Stimulated activated CD8-positive, alpha-beta memory T cell treated with anti-CD3 and anti-CD28 coated beads, Interleukin-15, amount 100 ng/mL, for 48 hours (primary cell): ENCODE measurements around the gene PPM1L.
"Not testable (repeated sequence)": the region's sequence is repeated elsewhere in the genome, so short reads cannot be mapped to it uniquely, and the experiment has no call there.

Experiments
- DNase-seq, 2 donors: peaks; one replicate each; pipeline ENCODE4 v3.0.0-alpha.2; 2020; ENCODE audit warnings: low read depth in 2 of 2

The PPM1L gene

GRCh38 chr3:160755776-160756304, at the start of gene PPM1L:
PPM1L (plus strand) TSS chr3:160756231.
- peak; percentile 21 to 43 for DNase-seq

DNA sequence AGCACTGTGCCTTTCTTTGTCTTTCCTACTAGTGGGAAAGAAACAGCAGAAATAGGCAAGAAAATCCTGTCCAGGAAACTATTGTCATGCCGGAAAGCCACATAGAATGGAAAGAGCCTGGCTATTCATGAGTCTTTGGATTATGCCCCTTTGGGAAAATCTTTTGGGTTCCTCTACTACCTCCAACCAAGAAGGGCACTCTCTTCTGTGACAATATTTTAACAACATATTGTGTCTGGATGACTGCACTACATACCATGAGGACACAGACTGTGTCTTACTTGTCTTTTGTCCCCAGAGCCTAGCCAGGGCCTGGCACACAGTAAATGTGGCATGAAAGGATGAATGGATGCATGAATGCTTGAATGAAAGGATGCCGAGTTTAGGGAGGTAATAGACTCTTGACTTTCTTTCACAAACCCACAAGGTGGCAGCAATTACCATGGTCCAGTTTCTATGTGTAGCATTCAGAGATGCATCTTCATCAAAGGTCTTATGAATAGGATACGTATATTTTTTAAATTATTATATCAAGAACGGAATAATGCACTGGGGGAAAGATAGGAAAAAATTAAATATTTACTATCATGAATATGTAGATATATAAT, 48.7 kb upstream of the PPM1L start:
- no peak for DNase-seq

DNA sequence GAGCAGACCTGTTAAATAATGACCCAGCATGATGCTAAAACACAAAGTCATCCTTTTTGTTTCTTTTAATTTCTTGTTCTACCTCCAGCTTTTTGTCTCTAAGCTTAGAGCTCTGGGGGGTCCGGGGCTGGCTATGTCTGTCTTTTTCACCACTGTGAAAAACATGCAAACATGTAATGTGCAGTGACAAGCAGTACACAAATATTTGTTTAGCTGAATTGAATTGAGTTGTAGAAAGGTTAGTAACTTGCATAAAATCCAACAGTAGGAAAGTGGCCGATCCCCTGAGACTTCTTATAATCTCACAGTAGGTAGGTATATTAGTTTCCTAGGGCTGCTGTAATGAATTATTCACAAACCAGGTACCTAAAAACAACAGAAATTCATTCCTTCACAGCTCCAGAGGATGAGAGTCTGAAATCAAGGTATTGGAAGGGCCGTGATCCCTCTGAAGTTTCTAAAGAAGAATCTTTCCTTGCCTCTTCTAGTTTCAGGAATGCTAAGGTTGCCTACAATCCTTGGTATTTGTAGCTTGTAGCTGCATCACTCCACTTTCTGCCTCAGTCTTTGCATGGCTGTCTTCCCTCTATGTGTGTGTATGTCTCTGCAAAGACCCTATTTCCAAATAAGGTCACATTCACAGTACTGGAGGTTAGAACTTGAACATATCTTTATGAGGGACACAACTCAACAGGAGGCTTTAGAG, 46.4 kb upstream of the PPM1L start:
- DNase-seq, result no peak

DNA sequence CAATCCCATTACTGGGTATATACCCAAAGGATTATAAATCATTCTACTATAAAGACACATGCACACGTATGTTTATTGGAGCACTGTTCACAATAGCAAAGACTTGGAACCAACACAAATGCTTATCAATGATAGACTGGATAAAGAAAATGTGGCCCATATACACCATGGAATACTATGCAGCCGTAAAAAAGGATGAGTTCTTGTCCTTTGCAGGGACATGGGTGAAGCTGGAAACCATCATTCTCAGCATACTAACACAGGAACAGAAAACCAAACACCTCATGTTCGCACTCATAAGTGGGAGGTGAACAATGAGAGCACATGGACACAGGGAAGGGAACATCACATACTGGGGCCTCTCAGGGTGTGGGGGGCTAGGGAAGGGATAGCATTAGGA, 42.9 kb upstream of the PPM1L start:
- not testable (repeated sequence) for DNase-seq

DNA sequence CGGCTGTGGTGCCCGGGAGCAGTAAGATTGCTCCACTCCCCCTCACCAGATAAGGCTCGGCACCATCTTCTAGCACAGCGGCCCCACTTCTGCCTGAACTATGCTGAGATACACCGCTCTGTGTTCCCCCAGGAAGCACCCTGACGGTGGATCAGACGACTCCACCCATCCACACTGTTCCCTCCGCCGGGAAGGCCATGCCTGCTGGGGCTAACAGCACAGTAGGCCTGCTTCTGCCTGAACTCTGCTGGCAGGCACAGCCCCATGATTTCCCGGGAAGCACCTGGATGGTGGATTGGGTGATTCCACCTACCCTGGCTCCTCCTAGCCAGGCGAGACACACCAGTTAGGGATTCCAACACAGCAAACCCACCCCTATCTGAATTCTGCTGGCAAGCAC, 36.3 kb upstream of the PPM1L start:
- DNase-seq, result no peak

DNA sequence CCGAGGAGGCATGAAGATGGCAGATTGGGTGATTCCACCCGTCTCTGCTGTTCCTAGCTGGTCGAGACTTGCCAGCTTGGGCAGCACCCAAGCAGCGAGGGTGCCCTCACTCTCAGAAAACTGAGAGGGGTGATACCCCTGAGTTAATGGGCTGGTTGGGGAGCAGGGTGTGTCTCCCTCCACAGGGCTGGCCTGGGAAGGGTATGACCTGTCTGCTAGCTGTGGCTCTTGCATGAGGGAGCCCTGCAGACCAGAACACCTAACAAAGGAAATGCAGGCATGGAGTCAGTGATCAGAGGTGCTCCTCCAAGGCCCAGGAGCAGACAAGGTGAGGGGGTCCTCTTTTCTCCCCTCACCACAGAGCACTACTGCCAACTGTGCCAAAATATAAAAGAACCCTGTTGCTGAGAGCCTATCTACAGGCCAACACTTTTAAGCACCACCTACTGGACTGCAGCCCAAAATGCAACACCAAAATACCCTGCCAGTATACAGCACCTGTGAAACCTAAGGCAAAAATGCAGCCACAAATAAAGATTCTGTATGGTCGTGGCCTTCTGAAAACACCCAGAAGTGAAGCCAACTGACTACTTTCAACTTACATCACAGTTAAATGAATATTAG, 35.8 kb upstream of the PPM1L start:
- DNase-seq, result no peak

DNA sequence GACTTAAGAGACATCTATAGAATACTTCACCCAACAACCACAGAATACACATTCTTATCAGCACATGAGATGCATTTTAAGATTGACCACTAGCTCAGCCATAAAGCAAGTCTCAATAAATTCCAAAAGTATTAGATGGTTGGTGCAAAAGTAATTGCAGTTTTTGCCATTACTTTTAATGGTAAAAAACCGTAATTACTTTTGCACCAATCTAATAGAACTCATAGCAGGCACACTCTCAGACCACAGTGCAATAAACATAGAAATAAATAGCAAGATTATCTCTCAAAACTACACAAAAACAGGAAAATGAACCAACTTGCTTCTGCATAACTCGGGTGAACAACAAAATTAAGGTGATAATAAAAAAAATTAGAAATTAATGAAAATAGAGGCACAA, 33.7 kb upstream of the PPM1L start:
- DNase-seq, result no peak

DNA sequence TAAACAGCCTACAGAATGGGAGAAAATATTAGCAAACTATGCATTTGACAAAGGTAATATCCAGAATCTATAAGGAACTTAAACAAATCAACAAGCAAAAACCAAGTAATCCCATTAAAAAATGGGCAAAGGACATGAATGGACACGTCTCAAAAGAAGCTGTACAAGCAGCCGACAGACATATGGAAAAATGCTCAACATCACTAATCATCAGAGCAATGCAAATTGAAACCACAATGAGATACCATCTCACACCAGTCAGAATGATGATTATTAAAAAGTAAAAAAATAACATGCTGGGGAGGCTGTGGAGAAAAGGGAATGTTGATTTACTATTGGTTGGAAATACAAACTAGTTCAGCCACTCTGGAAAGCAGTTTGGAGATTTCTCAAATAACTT, 30.7 kb upstream of the PPM1L start:
- no peak for DNase-seq

- no peak for DNase-seq
Measured at GRCh38 chr3:160735826-160736225, 20.2 kb upstream of the PPM1L start.

DNA sequence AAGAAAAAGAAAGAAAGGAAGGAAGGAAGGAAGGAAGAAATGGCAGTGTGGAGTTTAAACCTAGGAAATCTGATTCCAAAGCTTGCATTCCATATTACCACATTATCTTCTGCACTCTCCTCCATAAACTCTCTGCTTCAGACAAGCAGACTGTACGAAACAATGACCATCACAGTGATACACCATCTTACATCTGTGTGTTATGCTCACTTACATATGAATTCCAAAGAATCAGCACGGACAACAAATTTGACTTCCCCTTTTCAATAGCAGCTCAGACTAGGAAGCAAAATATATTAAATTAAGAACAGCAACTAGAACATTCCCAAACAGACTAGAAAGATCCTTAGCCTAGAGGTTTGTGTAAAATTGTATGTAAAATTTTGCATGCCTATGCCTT, 18.0 kb upstream of the PPM1L start:
- DNase-seq, result no peak

DNA sequence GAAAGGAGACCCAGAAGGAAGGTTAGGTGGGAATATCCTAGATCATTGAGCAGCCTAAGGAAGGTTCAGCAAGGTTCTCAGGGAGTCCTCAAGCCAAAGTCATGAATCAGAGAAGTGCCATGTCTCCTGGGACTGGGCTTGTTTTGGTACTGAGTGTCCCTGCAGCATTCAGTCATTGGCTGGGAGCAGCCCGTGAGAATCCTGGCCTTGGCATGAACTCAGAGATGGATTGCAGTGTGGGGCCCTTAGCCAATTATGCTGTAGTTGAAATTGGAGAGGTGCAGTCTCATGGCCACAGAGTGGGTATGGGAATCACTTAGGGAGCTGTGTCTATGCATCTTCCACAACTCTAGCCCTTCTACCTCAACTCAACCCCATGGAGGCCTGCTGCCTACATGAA, 17.0 kb upstream of the PPM1L start:
- DNase-seq, result no peak

DNA sequence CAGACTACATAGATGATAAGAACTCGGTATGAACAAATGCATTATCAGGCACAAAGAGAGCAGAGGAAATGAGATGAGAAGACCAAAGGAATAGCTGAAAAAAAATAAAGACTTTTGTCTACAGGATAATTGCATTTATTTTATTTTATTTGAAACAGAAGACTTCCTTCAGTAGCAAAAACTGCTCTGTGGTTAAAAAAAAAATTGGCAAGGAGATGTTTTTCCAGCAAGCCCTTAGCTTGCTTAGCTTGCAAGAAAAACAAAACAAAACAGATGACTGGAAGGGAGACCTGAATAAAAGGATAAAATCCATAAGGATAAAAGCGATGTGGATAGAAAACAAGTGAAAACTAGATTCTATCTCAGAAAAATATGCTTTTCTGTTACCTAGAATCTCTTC, 9.1 kb upstream of the PPM1L start:
- no peak for DNase-seq

- DNase-seq, result no peak
Measured at GRCh38 chr3:160747422-160747821, 8.6 kb upstream of the PPM1L start.

DNA sequence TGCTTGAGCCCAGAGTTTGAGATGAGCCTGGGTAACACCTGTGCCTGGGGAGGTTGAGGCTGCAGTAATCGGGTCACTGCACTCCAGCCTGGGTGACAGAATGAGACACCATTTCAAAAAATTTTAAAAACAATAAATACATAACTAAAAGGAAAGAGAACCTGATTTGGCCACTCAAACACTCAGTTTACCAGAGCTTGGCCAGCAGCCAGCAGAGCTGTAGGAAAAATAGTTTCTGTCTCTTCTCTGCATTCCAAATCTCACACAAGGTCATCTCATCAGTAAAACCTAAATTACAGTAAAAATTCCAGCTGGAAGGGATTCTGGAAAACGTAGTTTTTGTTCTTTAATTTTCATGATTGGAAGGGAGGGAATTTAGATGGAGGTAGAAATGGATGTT, 7.8 kb upstream of the PPM1L start:
- no peak for DNase-seq

GRCh38 chr3:160748787-160749186, 7.2 kb upstream of the PPM1L start:
- no peak for DNase-seq

DNA sequence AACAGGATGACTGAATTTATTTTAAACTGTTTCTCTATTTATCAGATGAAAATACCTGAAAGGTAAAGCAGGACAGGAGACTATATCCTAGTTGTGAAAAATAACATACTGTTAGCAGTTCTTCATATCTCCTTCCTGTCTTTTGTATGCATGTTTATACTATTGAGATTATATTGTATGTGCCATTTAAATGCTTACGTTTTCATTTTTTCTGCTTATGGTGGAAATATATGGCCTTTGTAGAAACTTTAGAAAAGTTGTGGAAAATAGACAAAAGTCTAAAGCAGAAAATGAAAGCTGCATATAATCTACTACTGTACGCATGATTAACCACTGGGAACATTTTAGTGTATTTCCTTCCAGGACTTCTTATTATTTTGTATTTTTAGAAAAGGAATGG, 2.1 kb upstream of the PPM1L start:
- DNase-seq, result no peak

- peak in 1 of 2 donors; percentile 8 for DNase-seq
Measured at GRCh38 chr3:160754371-160754854, 1.6 kb upstream of the PPM1L start.

GRCh38 chr3:160754855-160755747, 930 bp upstream of the PPM1L start:
- DNase-seq, result peak; percentile 86 to 92

DNA sequence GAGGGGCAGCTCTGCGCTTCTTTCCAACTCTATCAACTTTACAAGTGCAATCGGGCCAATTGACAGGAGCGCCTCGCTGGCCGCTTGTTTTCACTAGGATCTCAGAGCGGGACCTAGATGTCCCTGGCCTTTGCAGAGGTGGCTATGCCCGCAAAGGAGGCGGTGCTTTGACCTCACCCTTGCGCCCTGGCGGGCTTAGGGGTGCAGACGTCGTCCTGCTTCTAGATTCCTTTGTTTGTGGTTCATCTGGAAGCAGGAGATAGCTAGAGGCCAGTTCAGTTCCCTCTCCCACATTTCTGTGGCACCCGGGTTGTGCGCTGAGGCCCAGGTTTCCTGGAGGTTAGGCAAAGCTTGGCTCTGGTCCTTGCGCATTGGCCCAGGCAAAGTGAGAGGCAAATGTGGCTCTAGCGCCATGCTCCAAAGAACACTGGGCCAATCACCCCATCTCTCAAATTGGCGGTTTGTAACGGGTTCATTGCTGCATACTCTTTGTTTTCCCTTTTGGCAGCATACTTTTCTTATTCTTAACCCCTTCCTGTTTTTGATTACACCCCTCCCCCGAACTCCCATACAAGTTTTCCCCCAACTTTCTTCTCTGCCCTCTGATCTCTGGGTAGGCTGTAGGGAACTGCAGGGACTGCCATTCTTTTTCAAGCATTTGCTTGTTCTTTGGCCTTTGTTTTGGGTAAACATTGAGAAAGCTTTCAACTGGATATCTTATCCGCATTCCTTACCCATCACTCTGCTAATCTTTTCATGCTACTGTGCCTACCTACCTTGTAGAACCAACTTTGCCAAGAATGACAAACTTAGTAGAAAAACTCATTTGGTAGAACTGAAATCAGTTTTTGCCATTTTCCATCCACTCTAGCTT, 1.4 kb downstream of the PPM1L start:
- no peak for DNase-seq

- DNase-seq, result no peak
Measured at GRCh38 chr3:160758929-160759577, 3.0 kb downstream of the PPM1L start.
